Activated T-cell treated with anti-CD3 and anti-CD28 coated beads, Interleukin-2, amount 50 U/mL, for 24 hours (primary cell): Measurements from ENCODE around the gene SLC46A1.
"Not testable (repeated sequence)": the region's sequence is repeated elsewhere in the genome, so short reads cannot be mapped to it uniquely, and the experiment has no call there.

Source experiments
- DNase-seq: peaks from one replicate; pipeline ENCODE4 v3.0.0-alpha.2; 2020
- H3K27ac Mint-ChIP-seq: 2 replicates; pipeline ENCODE4 v1.8.0; 2020; ENCODE audit warnings: mild to moderate bottlenecking, mixed read lengths
- H3K27me3 Mint-ChIP-seq: 2 replicates; pipeline ENCODE4 v1.8.0; 2020; ENCODE audit warnings: mixed read lengths
- H3K36me3 Mint-ChIP-seq: 2 replicates; pipeline ENCODE4 v1.8.0; 2020; ENCODE audit warnings: low read depth, mixed read lengths
- H3K4me1 Mint-ChIP-seq: 2 replicates; pipeline ENCODE4 v1.8.0; 2020; ENCODE audit warnings: low read depth, mixed read lengths
- H3K4me3 Mint-ChIP-seq: 2 replicates; pipeline ENCODE4 v1.8.0; 2020; ENCODE audit warnings: mild to moderate bottlenecking, moderate library complexity, mixed read lengths
- H3K9me3 Mint-ChIP-seq: 2 replicates; pipeline ENCODE4 v1.8.0; 2020; ENCODE audit warnings: mixed read lengths

SLC46A1 gene

DNA sequence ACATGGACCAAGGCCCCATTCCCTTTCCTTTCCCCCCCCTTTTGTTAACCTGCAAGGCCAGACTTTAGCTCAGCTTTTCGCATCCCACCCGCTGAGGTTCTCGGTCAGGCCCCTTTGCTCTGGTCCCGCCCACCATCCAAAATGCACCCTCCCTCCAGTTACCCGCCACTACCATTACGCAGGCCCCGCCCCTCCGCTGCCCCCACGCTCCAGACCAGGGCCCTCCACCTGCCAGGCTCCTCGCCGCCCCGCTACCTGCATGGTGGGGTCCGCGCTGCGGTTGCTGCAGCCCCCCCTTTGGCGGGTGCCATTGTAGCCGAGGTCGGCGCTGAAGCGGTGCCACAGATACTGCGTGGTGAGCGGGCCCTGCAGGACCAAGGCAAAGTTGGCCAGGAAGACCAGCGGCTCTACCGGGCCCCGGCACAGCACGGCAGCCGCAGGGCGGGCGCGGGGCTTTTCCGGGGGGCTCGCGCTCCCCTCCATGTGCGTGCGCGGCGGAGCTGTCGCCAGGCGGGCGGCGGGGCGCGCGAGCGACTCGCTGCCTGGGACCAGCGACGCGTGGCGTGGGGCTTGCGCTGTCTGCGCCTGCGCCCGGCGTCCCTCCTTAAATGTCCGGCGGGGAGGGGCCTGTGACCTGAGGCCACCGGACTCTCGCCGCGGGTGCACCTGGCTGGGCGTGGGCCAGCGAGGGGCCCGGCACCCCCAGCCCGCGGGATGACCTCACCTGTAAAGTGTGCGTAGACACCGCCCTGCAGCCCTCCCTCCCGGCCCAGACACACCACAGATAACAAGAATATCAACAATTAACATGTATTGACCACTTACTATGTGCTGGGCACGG lies at the start of gene SLC46A1:
Gene SLC46A1 (minus strand): TSS at position 581 of the 841 bp plus-strand sequence. CDS start 98 bp downstream, at position 483.
- peak; percentile 80 for DNase-seq
- peak within 1 kb of the TSS; percentile 78 for H3K4me3 Mint-ChIP-seq
- peaks cover 4% of the 10 kb centered on the region for H3K27me3 Mint-ChIP-seq
- H3K27ac Mint-ChIP-seq: peak within 1 kb of the TSS; percentile 16
- peaks cover 15% of the 10 kb centered on the region for H3K4me1 Mint-ChIP-seq
- H3K36me3 Mint-ChIP-seq: peaks cover 9% of the 10 kb centered on the region
- no peaks in the 10 kb centered on the region for H3K9me3 Mint-ChIP-seq

DNA sequence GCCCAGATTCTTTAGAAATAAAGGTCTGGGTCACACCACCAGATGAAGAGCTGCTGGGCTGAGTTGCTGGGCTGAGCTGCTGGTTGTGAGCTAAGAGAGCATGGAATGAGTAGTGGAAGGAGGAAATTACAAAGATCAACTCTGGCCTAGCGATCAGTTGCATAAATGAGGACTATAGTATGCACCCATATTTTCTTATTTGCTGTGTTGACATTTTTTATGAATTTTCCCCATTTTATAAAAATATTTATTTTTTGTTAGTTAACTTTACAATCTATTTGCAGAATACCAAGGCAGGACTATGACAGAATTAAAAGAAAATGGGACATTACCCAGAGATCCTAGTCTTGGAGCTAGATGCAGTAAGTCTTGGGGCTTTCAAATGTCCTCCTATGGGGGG lies 43.8 kb upstream of the SLC46A1 start:
- no peak for DNase-seq
- H3K27ac Mint-ChIP-seq: no peak overlapping the region
- no peaks in the 10 kb centered on the region for H3K36me3 Mint-ChIP-seq
- H3K4me1 Mint-ChIP-seq: no peaks in the 10 kb centered on the region
- H3K4me3 Mint-ChIP-seq: no peak overlapping the region
- H3K27me3 Mint-ChIP-seq: peaks cover 7% of the 10 kb centered on the region
- H3K9me3 Mint-ChIP-seq: no peaks in the 10 kb centered on the region

DNA sequence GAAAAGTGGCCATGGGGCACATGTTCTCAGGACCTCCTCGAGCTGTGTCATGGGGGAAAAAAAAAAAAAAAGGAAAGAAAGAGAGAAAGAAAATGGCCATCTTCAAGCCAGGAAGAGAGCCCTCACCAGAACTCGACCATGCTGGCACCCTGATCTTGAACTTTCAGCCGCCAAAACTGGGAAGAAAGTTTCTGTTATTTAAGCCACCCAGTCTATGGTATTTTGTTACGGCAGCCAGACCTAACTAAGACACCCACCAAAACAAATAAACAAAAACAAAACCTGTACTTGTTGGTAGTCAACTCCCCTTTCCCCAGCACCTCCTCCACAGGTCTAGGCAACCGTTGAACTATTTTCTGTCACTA lies 41.4 kb upstream of the SLC46A1 start:
- Mint-ChIP-seq H3K4me3 (no peak overlapping the region), H3K9me3 (no peaks in the 10 kb centered on the region), H3K27ac (no peak overlapping the region), H3K27me3 (peaks cover 16% of the 10 kb centered on the region), H3K4me1 (no peaks in the 10 kb centered on the region), H3K36me3 (no peaks in the 10 kb centered on the region)
- DNase-seq: no peak

DNA sequence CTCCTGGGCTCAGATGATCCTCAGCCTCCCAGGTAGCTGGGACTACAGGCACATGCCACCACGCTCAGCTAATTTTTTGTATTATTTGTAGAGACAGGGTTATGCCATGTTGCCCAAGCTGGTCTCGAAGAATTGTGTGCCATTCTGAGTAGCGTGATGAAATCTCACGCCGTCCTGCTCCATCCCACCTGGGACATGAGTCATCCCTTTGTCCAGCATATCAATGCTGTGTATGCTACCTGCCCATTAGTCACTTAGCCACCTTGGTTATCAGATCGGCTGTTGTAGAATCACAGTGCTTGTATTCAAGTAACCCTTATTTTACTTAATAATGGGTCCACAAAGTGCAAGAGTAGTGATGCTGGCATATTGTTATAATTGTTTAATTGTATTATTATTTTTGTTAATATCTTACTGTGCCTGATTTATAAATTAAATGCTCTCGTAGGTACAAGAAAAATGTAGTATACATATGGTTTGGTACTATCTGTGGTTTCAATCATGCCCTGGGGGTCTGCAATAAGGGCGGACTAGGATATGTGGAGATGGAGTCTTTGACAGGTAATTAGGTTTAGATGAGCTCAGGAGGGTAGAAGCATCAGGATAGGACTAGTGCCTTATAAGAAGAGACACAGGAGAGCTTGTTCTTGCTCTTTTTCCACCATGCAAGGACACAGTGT lies 40.8 kb upstream of the SLC46A1 start:
- Mint-ChIP-seq H3K27ac (no peak overlapping the region), H3K4me3 (no peak overlapping the region), H3K9me3 (no peaks in the 10 kb centered on the region), H3K4me1 (no peaks in the 10 kb centered on the region), H3K36me3 (no peaks in the 10 kb centered on the region), H3K27me3 (peaks cover 16% of the 10 kb centered on the region)
- no peak for DNase-seq

DNA sequence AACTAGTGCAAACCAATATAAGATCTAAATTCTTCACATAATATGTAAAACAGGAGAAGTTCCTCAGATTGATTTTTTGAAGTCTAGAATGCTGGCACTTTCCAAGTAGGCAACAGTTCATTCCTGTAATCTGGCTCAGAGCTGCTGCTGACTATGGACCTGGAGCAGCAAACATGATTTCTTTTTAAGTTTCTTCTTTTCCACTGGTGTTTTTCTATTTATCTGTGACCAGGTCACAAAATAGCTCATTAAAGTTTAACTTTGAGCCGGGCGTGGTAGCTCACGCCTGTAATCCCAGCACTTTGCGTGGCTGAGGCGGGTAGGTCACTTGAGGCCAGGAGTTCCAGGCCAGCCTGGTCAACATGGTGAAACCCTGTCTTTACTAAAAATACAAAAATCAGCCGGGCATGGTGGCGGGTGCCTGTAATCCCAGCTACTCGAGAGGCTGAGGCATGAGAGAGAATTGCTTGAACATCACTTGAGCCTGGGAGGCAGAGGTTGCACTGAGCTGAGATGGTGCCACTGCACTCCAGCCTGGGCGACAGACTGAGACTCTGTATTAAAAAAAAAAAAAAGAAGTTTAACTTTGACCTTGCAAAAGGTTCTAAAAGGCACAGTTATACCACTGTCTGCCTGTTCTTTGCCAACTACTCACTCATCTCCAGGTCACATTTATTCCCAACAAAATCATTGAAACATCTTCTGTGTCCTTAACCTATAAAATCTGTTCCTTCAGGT lies 38.1 kb upstream of the SLC46A1 start:
- Mint-ChIP-seq H3K4me1 (no peaks in the 10 kb centered on the region), H3K27me3 (peaks cover 17% of the 10 kb centered on the region), H3K27ac (no peak overlapping the region), H3K36me3 (no peaks in the 10 kb centered on the region), H3K9me3 (no peaks in the 10 kb centered on the region), H3K4me3 (no peak overlapping the region)
- DNase-seq: no peak

DNA sequence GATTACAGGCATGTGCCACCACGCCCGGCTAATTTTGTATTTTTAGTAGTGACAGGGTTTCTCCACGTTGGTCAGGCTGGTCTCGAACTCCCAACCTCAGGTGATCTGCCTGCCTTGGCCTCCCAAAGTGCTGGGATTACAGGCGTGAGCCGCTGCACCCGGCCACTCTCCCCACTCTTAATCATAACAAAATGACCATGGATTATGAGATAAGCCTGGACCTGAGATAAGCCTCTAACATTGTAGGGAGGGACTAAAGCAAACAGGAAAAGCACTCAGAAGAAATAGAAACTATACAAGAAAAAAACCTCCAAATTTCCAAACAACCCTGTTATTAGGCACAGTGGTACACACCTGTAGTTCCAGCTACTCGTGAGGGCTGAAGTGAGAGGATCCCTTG lies 28.3 kb upstream of the SLC46A1 start:
- H3K9me3 Mint-ChIP-seq, H3K27ac Mint-ChIP-seq, H3K36me3 Mint-ChIP-seq, H3K27me3 Mint-ChIP-seq, H3K4me3 Mint-ChIP-seq, DNase-seq, H3K4me1 Mint-ChIP-seq: not testable (repeated sequence)

DNA sequence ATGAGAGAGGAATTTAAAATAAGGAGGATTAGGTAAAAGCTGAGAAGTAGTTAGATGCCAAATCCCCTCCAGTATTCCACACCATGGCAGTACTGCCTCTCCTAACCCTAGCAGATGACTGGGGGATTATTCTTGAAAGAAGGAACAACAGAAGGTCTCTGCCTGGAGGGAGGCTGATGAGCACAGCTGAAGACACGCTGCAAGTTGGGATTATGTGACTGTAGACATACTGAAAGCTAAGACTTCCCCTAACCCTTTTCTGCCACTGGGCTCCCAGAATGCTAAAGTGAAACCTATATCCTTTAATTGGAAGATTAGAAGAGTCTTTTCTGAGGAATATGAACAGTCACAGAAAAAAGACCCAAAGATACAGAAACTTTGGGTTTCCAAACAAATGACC lies 27.7 kb upstream of the SLC46A1 start:
- Mint-ChIP-seq H3K27me3 (peaks cover 10% of the 10 kb centered on the region), H3K4me3 (no peak overlapping the region), H3K36me3 (no peaks in the 10 kb centered on the region), H3K4me1 (no peaks in the 10 kb centered on the region), H3K9me3 (no peaks in the 10 kb centered on the region), H3K27ac (no peak overlapping the region)
- DNase-seq: no peak

DNA sequence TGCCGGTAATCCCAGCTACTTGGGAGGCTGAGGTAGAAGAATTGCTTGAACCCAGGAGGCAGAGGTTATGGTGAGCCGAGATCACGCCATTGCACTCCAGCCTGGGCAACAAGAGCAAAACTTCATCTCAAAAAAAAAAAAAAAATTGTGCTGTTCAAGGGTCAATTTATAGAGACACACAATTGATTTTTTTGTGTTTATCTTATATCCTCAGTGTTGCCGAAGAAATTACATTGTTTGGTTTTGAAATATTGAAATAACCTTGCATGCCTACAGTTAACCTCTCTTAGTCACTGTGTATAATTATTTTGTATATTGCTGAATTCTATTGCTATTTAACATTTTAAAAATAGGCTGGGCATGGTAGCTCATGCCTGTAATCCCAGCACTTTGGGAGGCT lies 22.0 kb upstream of the SLC46A1 start:
- H3K4me3 Mint-ChIP-seq, H3K36me3 Mint-ChIP-seq, H3K4me1 Mint-ChIP-seq, H3K9me3 Mint-ChIP-seq, H3K27ac Mint-ChIP-seq, DNase-seq: not testable (repeated sequence)
- peaks cover 18% of the 10 kb centered on the region for H3K27me3 Mint-ChIP-seq

DNA sequence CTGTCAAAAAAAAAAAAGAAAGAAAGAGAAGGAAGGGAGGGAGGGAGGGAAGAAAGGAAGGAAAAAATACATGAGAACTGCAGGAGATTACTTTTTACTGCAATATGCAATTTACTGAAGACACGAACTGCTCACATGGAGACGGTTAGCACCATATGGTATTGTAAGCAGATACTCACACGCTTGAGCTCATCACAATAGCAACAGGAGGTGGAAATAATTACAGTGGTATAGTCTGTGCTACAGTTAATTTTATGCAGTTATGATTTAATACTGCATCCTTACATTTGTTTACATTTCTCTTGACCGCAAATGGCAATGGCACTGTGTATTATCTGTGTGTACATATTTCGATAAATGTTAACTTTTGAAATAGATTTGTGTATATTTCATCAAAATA lies 21.4 kb upstream of the SLC46A1 start:
- Mint-ChIP-seq H3K4me1 (no peaks in the 10 kb centered on the region), H3K4me3 (no peak overlapping the region), H3K9me3 (no peaks in the 10 kb centered on the region), H3K27ac (no peak overlapping the region), H3K27me3 (peaks cover 18% of the 10 kb centered on the region), H3K36me3 (no peaks in the 10 kb centered on the region)
- DNase-seq: no peak

DNA sequence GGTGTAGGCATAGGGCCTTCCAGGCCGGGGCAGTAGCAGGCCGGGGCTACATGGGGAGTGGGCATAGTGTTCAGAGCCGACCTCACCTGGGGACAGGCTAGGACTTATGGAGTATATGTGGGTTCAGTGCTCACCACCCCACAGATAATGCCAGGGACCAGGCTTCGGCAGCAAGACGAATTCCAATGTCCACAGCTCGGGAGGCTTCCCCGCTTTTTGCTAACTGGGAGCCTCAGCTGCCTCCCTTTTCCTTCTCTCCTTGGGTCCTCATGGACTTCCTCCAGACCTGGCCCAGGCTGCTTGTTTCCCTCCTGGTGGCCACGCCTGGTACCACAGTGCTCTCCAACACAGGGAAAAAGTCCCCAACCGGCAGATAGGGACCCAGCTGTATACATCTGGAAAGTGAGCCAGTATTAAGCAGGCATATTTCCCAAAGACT lies 20.1 kb upstream of the SLC46A1 start:
- no peak overlapping the region for H3K27ac Mint-ChIP-seq
- H3K4me3 Mint-ChIP-seq: no peak overlapping the region
- H3K27me3 Mint-ChIP-seq: peaks cover 12% of the 10 kb centered on the region
- DNase-seq: no peak
- H3K4me1 Mint-ChIP-seq: no peaks in the 10 kb centered on the region
- H3K36me3 Mint-ChIP-seq: no peaks in the 10 kb centered on the region
- no peaks in the 10 kb centered on the region for H3K9me3 Mint-ChIP-seq

DNA sequence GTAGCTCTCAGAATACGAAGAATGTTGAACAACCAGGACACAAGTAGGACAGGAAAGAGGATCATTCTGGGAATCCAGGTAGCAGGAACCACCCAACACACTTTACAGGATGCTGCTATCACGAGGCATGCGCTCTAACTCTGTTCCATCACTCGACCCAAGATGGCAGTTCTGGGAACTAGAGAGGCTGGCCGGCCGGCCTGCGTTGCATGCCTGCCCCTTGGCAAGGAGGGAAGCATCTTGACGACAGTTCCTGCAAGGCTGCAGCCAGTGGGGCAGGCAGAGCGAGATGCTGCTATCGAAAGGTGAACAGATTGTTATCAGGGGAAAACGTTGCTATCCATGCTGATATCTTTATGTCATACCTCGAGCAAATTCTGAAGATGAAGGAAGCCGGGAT lies 19.2 kb upstream of the SLC46A1 start:
- no peaks in the 10 kb centered on the region for H3K36me3 Mint-ChIP-seq
- H3K27ac Mint-ChIP-seq: no peak overlapping the region
- no peaks in the 10 kb centered on the region for H3K4me1 Mint-ChIP-seq
- H3K4me3 Mint-ChIP-seq: no peak overlapping the region
- peaks cover 12% of the 10 kb centered on the region for H3K27me3 Mint-ChIP-seq
- H3K9me3 Mint-ChIP-seq: no peaks in the 10 kb centered on the region
- DNase-seq: no peak

DNA sequence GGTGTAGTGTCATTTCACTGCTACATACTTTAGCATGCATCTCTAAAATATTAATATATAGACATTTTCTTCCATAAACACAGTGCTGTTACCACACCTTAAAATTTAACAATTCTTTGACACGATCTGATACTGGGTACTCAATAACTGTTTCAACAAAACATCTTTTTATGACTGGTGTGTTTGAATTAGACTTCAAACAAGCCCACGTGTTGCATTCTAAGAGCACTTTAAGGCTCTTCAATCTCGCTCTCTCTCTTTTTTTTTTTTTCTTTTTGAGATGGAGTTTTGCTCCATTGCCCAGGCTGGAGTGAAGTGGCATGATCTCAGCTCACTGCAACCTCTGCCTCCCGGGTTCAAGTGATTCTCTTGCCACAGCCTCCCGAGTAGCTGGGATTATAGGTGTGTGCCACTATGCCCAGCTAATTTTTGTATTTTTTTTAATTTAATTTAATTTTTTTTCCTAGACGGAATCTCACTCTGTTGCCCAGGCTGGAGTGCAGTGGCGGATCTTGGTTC lies 15.8 kb upstream of the SLC46A1 start:
- Mint-ChIP-seq H3K4me1 (peaks cover 3% of the 10 kb centered on the region), H3K27me3 (peaks cover 16% of the 10 kb centered on the region), H3K9me3 (no peaks in the 10 kb centered on the region), H3K4me3 (no peak overlapping the region), H3K36me3 (no peaks in the 10 kb centered on the region), H3K27ac (no peak overlapping the region)
- DNase-seq: no peak

DNA sequence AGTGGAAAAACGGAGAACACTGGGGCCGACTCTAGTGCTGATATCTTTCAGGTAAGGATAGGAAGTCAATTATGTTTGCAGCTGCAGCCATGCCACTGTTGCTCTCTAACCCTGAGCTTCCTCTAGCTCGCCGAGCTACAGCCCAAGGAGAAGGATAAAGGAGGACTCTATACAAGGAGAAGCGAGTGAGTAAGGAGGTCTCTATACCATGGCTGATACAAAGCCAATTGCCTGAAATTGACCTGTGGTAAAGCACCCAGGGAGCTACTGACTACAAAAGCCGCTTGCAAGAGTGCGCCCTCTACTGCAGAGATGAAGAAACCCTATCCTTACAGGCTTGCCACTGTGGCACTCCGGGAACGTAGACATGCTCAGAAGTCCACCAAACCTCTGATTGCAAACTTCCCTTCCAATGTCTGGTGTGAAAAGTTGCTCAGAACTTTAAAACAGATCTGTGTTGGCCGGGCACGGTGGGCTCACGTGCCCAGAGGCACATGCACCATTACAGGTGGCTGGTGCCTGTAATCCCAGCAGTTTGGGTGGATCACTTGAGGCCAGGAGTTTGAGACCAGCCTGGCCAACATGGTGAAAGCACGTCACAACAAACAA lies 10.8 kb upstream of the SLC46A1 start:
- H3K27ac Mint-ChIP-seq: no peak overlapping the region
- peaks cover 6% of the 10 kb centered on the region for H3K4me1 Mint-ChIP-seq
- H3K4me3 Mint-ChIP-seq: no peak overlapping the region
- H3K36me3 Mint-ChIP-seq: no peaks in the 10 kb centered on the region
- H3K9me3 Mint-ChIP-seq: no peaks in the 10 kb centered on the region
- peaks cover 7% of the 10 kb centered on the region for H3K27me3 Mint-ChIP-seq
- DNase-seq: peak; percentile 61

DNA sequence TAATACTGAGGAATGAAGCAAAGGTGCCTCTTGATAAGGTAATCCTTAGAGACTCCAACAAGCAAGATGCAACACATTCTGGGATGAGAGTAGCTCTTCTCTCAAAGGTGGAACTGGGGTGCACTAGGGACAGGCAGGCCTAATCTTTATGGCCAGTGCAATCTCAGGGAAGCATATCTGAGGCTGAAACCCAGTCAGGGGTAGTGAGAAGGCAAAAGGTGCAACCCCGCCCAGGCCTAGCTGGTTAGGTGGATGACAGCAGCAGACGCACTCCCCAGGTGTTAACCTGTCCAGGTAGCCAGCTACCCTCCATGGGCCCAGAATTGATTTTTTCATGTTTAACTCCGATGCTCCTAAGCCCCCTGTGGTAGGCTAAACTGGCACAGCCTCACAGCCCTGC lies 9.9 kb upstream of the SLC46A1 start:
- DNase-seq: no peak
- Mint-ChIP-seq H3K27ac (no peak overlapping the region), H3K9me3 (no peaks in the 10 kb centered on the region), H3K27me3 (peaks cover 7% of the 10 kb centered on the region), H3K4me3 (no peak overlapping the region), H3K4me1 (peaks cover 6% of the 10 kb centered on the region), H3K36me3 (no peaks in the 10 kb centered on the region)
